NCI-H345 treated with DMSO at 0.1 percent for 48 hours (cell line): Measurements from ENCODE around the gene PPFIBP2.

Source experiments
- DNase-seq: peaks from one replicate; lab custom pipeline; 2025; ENCODE audit not compliant: unreplicated experiment; lab: John Stamatoyannopoulos, UW

The PPFIBP2 gene

DNA sequence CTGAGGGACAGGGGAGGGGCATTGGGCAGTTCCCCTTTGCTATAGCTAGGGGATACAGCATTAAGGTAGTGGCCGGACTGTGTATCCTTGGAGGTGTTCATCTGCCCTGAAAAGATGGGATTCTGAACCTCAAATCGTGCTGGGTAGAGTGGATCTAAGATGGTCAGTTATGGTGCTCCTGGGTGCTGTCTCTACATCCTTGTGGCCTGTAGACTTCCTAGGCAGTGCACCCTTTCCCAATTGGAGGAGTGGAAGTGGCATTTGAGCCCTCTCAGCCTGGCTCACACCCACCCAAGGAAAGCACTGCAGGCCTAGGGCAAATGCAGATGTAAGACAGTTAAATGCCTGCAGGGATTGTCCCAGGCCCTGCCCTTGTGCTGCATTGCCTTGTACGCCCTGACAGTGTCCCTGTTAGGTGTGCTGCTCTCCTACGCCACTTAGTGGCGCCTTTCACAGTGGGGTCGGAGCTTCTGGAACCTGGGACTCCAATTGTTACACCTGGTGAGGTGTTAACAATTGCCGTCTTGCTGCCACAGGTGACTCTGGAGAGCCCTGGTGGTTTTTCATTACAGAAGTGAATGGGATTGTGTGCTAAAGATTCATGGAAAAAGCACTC is 35.0 kb downstream of the PPFIBP2 start:
- no peak for DNase-seq

DNA sequence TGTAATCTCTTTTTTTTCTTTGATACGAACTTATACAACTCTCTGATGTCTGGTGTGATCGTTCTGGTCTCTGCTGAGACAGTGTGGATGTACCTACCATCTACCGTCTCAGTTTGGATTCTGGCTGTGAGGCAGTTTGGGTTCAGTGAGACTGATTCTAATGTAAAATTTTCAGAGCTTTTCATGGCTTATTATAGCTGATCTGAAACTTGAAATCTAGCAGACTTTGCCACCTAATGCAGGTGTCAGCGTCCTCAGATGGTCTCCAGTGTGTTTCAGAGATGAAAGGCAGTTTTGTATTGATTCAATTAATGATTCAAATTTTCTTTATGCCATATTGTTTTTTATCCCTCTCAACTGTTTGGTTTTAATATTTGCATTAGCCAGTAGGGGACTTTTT is 35.9 kb downstream of the PPFIBP2 start:
- DNase-seq = no peak

DNA sequence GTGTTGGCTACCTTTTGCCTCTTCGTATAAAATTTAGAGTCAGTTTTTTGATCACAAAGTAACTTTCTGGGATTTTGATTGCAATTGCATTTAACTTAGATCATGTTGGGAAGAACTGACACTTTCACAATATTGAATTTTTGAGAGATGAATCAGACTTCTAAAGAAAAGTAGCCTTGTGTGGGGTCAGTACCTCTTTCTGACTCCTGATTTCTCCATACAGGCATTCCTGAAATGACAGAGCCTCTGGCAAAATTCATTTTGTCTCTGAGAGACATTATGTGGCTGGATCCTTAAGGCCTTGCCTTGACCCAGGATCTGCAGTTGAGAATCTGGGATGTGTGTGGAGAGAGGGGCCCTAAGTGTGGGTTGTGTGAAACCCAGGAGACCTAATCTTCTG is 37.8 kb downstream of the PPFIBP2 start:
- DNase-seq = no peak

DNA sequence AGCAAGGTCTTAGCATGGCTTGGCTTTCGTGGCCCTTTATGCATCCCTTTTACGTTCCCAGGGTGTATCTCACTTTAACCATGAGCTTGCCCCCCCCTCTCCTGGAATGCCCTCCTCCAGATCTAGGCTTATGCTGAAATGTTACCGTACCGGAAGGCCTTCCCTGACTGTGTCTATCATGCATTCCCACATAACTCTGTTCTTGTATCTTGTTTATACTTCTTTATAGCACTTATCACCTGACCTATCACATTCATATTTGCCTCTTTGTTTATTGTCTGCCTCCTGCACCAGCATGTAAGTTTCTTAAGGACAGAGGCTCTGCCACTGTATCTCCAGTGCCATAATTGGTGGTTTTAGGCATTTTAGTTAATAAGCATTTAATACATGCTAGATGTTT is 38.9 kb downstream of the PPFIBP2 start:
- no peak for DNase-seq

DNA sequence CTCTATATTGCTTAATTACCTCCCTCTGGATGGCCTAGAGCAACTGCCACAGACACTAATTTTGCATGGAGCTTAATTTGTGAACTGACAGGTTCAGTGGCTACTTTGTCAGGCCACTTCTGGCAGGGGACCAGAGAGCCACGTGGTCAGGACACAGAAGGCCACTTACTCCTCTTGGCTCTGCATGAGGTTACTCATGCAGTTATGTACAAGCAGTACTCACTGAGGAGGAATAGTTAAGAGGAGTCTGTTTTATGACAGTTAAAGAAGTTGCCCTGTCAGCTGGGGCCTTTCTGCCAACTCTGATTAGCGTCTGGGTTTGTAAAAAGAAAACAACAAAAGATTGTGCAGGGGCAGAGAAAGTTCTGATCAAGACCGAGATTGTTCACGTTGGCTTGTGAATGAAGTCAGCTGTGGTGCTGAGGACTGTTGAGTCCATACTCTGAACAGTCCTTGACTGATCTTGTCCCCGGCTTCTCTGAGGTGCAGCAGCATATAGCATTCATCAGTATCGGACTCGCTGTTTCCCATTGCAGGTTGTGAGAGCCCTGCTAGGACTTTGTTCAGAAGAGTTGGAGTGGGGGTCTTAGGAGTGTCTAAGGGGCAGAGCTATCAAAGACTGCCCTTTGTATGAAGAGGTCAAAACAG is 41.4 kb downstream of the PPFIBP2 start:
- no peak for DNase-seq

DNA sequence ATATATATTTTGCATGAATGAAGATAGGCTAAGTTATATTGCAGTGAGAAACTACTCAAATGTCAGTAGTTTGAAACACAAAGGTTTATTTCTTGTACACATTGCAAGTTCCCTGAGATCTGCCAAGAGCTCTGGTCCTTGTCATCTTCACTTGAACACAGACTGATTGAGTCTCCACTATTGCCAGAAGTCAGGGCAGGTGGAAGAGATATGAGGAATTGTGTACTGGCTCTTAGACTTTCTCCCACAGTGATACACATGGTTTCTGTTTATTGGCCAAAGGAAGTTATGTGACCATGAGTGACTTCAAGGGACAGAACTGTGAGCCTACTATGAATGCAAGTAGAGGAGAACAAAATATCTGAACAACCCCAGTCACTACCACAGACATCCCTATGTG is 44.2 kb downstream of the PPFIBP2 start:
- DNase-seq = no peak

DNA sequence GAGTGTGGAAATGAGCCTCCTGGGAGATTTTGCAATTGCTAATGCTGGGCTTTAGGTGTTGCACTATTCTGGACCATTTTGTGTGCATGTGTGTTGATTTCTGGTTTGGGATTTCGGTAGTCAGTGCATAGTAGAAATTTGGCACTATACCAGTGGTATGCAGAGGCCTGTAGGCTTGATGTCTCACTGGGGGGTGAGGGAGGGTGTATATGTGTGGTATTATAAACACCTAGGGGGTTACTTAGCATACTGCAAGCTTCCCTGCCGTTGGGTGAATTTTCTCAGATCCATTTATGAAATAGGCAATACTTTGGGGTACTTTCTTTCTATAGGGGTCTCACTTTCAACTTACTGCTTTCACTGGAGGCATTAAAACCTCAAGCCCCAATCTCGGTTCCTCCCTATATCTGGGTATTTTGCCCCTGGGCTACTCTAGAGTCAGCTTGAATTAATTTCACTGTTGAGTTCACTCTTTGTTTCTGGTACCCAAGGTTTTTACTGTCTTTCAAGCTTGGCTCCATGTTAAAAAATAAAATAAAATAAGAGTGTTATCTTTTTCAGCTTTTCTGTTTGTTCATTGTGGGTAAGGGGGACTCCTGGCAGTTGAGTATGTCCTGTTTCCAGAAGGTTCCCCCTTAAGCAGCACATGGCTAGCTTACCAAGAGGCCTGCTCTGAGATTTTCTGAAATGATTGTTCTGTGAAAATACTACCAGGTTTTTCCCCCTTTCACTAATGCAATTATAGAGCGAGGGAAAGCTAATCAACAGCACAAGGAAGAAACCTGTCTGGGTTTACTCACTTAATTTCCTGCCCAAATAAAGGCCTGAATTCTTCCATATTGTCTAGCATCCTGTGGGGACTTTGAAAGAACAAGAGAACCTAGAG is 45.8 kb downstream of the PPFIBP2 start:
- DNase-seq = no peak

DNA sequence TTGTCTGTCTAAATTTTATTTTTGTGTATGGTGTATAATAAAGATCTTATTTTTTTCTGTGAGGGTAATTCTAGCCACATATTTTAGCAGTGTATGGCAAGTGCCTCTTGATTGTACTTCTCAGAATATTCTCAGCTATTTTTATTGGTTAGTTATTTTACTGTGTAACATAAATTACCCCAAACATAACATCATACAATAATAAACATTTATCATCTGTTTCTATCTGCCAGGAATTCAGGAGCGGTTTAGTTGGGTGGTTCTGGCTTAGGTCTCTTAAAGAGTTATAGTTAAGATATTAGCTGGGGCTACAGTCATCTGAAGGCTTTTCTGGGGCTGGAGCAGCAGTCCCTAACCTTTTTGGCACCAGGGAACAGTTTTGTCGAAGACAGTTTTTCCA is 47.8 kb downstream of the PPFIBP2 start:
- no peak for DNase-seq

DNA sequence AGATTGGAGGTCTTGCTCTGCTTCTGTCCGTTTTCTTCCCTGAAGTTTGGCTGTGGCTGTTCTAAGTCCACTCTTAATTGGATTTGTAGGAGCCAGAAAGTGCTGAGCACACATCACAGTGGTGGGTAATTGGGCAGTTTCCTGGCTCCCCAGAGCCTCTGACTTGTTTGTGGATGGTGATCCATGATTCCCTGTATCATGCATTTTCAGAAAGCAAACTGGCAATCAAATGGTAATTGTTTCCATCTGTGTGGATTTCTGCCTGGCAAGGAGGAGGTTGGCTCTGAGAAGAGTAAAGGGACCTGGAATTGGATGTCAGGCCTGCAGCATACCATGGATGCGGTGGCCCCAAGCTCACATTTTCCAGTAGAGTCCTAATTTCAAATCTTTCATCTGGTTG is 49.5 kb downstream of the PPFIBP2 start:
- DNase-seq = no peak

DNA sequence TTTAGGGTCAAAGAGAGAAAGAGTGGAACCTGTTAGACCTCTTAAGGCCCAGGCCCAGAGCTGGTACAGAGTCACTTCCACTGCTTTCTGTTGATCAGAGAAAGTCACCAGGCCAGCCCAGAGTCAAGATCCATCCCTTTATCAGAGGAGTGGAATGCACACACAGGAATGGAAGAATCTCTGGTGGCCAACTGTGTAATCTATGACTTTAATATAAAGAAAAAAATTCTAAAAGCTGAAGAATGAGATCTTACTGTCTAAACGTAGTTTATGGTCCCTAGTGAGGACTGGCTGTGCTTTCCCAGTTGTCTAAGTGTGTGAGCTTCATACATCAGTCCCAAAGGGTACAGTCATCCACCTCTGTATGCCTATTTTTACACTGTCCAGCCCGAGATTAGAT is 51.0 kb downstream of the PPFIBP2 start:
- DNase-seq = no peak

DNA sequence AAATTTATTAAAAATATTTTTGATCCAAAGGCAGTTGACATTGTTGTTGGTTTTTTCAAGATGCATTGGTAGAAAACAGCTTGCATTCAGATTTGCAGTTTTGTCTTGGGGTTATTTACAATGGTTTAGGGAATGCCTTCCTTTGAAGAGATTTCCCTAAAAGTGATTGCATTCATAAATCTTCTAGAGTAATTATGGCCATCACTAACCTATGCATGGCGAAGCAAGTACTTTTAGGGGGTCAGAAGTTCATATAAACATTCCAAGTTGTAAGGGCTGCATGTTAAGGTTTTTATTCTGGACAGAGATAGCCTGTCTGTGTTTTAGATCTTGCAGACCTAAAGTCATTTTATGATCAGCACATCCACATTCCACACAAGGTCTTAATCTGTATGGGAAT is 53.5 kb downstream of the PPFIBP2 start:
- DNase-seq = no peak

DNA sequence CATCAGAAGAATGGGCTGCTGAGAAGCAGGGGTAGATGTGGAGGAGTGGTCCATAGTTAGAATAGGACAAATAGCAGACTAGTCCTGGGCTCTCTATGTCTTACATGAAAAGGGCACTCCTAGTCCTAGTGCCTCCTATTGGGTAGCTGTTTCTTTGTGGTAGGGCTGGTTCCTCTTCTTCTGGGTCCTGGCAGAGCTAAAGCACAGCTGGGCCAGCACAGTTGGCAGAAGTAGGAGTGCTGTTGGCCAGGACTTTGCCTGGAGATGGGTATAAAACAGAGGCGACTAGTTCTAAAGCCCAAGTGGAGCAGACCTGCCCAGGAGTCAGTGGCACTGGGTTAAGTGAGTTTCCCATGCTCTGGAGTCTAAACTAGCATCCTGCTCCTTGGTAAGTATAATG is 55.2 kb downstream of the PPFIBP2 start:
- DNase-seq = no peak

DNA sequence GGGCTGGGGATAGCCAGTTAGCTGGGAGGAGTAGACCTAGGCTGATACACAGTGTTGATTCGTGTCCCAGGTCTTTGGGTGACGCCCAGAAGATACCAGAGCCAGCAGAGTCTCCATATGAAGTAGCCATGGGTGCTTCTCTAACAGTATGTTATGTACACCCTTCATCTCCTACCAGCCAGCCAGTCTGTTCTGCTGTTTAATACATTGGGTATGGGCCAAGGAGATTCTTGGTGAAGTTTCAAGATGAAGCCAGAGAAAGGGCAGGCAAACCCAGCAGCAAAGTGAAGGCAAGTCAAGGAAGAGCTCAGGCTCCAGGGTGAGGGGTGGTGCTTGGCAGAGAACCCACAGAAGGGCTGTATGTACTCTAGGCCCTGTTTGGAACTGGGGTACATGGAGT is 56.4 kb downstream of the PPFIBP2 start:
- no peak for DNase-seq

DNA sequence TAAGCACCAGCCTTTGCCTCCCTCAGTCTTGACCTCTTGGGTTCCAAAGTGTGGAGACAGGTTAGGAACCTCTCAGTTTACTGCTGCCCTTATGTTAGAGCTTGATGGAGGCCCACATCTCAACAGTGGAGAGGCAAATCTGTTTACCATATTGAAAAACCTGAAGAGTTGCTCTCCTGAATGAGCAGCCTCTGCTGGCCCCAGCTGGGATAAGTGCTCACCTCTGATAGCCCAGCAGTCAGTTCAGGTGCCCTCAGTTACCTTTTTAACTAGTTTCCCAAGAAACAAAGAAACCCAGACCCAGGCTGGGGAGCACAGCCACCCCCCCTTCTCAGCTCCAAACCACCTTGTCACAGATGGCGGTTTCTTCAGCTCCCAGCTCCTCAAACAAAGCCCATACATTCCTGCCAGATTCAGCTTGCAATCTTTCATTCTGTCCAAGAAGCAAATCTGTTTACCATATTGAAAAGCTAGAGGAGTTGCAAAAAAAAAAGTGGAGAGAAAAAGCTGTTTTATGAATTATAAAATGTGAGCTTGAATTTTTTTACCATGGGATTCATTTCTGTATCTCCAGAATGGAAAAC is 57.2 kb downstream of the PPFIBP2 start:
- no peak for DNase-seq

DNA sequence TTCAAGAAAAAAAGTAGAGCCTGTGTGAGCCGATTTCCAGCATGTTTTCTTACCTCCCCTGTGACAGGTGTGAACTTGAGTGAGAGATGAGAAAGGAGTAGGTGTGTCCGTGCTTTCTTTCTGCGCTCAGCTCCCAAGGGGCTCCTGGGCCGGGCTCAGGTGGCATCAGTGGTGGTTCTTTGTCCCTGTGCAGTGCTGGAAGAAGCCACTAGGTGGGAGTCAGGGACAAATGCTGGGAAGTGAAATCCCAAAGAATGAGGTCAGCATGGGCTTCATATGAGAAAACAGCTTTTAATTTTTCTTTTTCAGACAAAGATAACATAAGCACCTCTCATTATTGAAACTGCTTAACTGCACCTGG is 57.8 kb downstream of the PPFIBP2 start:
- peak; percentile 81 for DNase-seq

DNA sequence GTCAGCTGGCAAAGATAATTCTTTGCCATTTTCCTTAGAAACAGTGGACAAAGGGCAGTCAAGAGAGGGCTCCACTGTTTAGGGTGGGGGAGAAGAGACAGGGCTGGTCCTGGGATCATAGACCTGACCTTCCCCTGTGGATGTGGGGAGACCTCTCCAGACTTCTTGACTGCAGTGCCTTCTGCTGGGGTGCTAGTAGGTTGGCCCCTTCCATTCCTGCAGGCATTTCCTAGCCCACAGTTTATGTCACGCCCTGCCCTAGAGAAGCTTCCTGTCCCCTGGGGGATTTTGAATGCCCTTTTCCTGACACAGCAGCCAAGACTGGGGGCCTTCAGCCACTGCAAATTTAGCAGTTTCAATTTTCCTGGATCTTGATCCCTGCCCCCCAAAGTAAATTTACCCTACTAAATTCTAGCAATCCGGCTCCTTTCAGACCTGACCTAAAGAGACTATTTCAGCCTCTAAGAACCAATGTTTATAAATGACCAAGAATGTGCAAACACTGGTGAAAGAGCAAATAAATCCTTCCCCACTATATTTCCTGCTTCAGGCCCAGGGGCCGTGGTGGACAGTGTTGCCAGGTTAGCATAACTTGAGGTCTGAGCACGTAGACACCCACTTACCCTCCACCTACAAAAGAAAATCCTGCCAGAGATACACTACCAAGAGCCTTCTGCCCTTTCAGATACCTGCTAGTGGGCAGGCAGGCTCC is 58.4 kb downstream of the PPFIBP2 start:
- no peak for DNase-seq

DNA sequence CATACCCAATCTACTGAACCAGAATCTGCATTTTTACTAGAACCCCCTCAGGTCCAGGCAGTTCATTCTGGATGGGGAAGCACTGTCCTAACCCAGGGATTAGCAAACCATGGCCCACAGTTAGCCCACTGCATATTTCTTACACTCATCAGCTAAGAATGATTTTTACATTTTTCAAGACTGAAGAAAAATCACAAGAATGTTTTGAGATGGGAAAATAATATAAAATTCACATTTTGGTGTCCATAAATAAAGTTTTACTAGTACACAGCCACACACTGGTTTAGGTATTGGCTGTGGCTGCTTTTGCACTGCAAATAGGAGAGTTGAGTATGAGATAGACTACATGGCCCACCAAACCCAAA is 59.4 kb downstream of the PPFIBP2 start:
- no peak for DNase-seq

DNA sequence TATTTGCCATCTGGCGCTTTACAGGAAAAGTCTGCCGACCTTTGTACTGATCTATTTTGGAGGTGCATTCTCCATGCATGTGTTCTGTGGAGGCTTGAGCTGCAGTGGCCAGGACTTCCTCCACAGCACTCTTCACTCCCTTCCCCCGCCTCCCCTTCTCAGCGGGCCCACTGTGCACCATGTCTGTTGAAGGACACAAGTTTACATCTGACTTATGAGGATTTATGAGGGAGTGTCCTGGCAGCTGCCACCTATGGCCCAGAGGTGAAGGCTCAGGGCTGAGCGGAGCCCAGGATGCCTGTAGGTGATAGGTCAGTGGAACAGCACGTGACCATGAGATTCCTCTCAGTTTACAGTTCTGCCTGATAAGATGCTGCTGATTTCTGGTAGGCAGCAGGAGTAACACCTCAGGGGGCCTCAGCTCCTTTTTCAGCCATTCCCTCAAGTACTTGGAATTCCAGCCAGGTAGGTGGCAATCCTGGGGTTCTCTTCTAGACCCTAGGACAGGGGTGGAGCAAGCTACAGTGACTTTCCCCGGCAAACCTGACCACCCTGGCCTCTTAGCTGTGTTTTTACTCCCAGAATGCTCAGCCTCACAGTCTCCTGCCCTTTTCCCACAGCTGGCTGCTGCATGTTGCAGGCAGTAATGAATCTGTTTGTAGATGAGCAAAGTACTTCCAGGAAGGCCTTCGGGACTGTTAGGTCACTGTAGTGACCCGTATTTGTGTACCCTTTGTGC is 59.9 kb downstream of the PPFIBP2 start:
- DNase-seq = no peak

DNA sequence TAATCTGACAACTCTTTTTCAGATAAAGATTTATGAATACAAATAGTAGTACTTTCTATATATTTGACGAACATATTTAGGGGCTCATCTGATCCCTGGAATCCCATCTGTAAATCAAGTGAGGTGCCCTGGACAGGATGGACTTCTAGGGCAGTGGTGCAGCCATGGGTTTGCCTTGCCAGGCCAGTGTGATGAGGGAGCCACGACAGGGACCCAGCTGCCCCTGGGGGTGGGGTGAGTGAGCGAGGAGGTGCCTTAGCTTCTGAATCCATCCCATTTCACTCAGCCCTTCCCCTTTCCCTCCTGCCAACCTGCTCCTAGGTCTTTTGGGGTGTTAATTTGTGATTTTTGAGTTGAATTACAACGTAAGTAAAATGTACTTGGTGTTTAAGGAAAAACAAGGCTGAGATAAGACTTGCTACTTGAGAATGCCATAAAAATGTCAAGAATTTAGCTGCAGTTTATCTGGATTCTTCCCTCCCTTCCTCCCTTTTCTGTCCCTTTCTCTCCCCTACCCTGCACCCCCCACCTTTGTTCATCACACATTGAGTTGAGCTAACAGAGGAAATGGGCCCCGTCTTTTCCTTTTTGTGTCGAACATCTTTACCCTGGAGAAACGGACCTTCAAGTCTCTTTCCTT is 60.8 kb downstream of the PPFIBP2 start:
- no peak for DNase-seq
